Keratinocyte (primary cell): Measurements from ENCODE around the gene NECTIN1. TPM values are rescaled to one million over a fixed set of nuclear protein-coding genes. Genes with fewer than 3 reads are reported as not detected.

Source experiments
- DNase-seq: peaks from one replicate; pipeline ENCODE4 v3.0.0-alpha.2; 2011; ENCODE audit warnings: low read depth, missing footprints, low spot score
- FAIRE-seq: peaks from 2 replicates; lab custom pipeline; 2011; peaks lifted over from hg19 to GRCh38; lab: Jason Lieb, UNC
- H2AFZ ChIP-seq: 2 replicates; pipeline ENCODE4 v1.6.0; 2012; ENCODE audit warnings: low read length, control low read depth, inconsistent platforms; ENCODE audit not compliant: control insufficient read depth
- H3K27ac ChIP-seq: 2 replicates; pipeline ENCODE4 v1.5.1; 2011; ENCODE audit warnings: low read length; ENCODE audit not compliant: control insufficient read depth, insufficient read depth
- H3K27me3 ChIP-seq: 3 replicates; pipeline ENCODE4 v1.6.0; 2011; ENCODE audit warnings: low read length; ENCODE audit not compliant: control insufficient read depth, insufficient read depth; ENCODE audit errors: extremely low read depth
- H3K36me3 ChIP-seq, 2 experiments: 2 replicates in 1 of 2; 3 replicates in 1 of 2; pipeline ENCODE4 v1.5.1; 2011; ENCODE audit warnings: low read length in 2 of 2, mild to moderate bottlenecking in 1 of 2; ENCODE audit not compliant: control insufficient read depth in 2 of 2, insufficient read depth in 2 of 2; ENCODE audit errors: extremely low read depth in 1 of 2
- H3K4me1 ChIP-seq: 3 replicates; pipeline ENCODE4 v1.5.1; 2011; ENCODE audit warnings: low read length; ENCODE audit not compliant: control insufficient read depth, insufficient read depth; ENCODE audit errors: extremely low read depth
- H3K4me2 ChIP-seq: 3 replicates; pipeline ENCODE4 v1.6.0; 2011; ENCODE audit warnings: low read depth, low read length; ENCODE audit not compliant: control insufficient read depth, insufficient read depth; ENCODE audit errors: extremely low read depth
- H3K4me3 ChIP-seq, 3 experiments: fragments of 200-600 bp in 1 of 3; sonication (generic) in 1 of 3; 2 replicates in 2 of 3; 3 replicates in 1 of 3; pipeline ENCODE4 v1.5.1; 2011 to 2016; ENCODE audit warnings: low read length in 3 of 3, mild to moderate bottlenecking in 3 of 3, control low read depth in 2 of 3, inconsistent platforms in 1 of 3, low read depth in 1 of 3, mixed read lengths in 1 of 3, mixed run types in 1 of 3, moderate library complexity in 1 of 3; ENCODE audit not compliant: control insufficient read depth in 2 of 3, insufficient read depth in 2 of 3; ENCODE audit errors: extremely low read depth in 1 of 3
- H3K79me2 ChIP-seq: 2 replicates; pipeline ENCODE4 v1.6.0; 2012; ENCODE audit warnings: low read length; ENCODE audit not compliant: control insufficient read depth, insufficient read depth
- H3K9ac ChIP-seq: 3 replicates; pipeline ENCODE4 v1.6.0; 2011; ENCODE audit warnings: low read length; ENCODE audit not compliant: control insufficient read depth, insufficient read depth; ENCODE audit errors: extremely low read depth
- H3K9me1 ChIP-seq: 3 replicates; pipeline ENCODE4 v1.6.0; 2011; ENCODE audit warnings: low read length; ENCODE audit not compliant: control insufficient read depth, insufficient read depth; ENCODE audit errors: extremely low read depth
- H3K9me3 ChIP-seq: 2 replicates; pipeline ENCODE4 v1.5.1; 2012; ENCODE audit warnings: low read depth, low read length; ENCODE audit not compliant: control insufficient read depth
- H4K20me1 ChIP-seq: 3 replicates; pipeline ENCODE4 v1.6.0; 2011; ENCODE audit warnings: low read length; ENCODE audit not compliant: control insufficient read depth, insufficient read depth; ENCODE audit errors: extremely low read depth
- EZH2 ChIP-seq: IDR thresholded peaks from one replicate; pipeline ENCODE4 v1.6.1; 2012; ENCODE audit warnings: inconsistent platforms, mild to moderate bottlenecking, low read length, moderate library complexity
- dilution Hi-C: fragments of 300-500 bp; cut with MboI; formaldehyde crosslinking; loops from one replicate; pipeline ENCODE4 v1.7.0; 2020; ENCODE audit warnings: low sequenced_read_pairs; ENCODE audit not compliant: extremely low pct_ligation_motif_present
- polyA plus RNA-seq, 5 experiments: library from polyadenylated mRNA; depleted of rRNA in 3 of 5; stranded (reverse) in 3 of 5; stranded (forward) in 1 of 5; unstranded in 1 of 5; fragments of >200 nt; gene quantifications; 1 replicate in 1 of 5; 2 replicates in 3 of 5; 3 replicates in 1 of 5; pipeline versions ENCODE4 v1.2.1 to v1.2.3, GENCODE V29; 2011 to 2012; ENCODE audit warnings: missing spikeins in 2 of 5, low read depth in 1 of 5, low replicate concordance in 1 of 5
- TF ChIP-seq, protein P1 (sequence below), 3 experiments: IDR thresholded peaks in 1 of 3; conservative IDR thresholded peaks in 1 of 3; optimal IDR thresholded peaks in 1 of 3; 2 replicates in 2 of 3; 3 replicates in 1 of 3; pipeline versions ENCODE3 to v1.5.1; 2011; ENCODE audit warnings: low read length in 3 of 3, mild to moderate bottlenecking in 3 of 3, moderate library complexity in 2 of 3, control low read depth in 1 of 3, inconsistent platforms in 1 of 3; ENCODE audit not compliant: insufficient read depth in 2 of 3; ENCODE audit errors: extremely low read depth in 1 of 3

Gene NECTIN1
- polyA plus RNA-seq, 1 donor (not counting 4 experiments of a cell fraction or from before 2014, with no cell fraction given), result 37.5 TPM

DNA sequence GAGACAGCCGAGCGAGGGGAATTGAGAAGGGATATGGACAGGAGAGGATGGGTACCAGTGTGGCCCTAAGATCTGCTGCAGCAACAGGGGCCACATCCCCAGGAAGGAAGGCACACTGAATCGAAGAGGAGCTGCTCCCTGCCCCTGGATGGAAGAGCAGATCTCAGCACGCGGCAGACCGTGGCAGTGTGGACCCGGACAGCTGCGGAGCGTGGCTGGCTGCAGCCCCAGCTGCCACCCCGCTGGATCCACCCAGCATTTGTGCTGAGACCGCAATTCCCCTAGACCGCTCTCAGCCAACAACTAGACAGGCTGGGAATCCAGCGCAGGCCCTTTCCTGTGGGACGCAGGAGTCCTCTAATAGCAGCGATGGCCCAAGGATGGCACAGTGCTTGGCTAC lies 94.7 kb downstream of the NECTIN1 start:
- Histone ChIP-seq H3K36me3 (no peaks in the 10 kb centered on the region), H3K9me3 (no peaks in the 10 kb centered on the region), H3K9ac (no peak overlapping the region), H3K27ac (no peak overlapping the region), H3K4me3 (no peak overlapping the region), H3K79me2 (no peaks in the 10 kb centered on the region), H2AFZ (no peak overlapping the region), H3K27me3 (peaks cover 12% of the 10 kb centered on the region), H3K4me1 (no peaks in the 10 kb centered on the region), H4K20me1 (no peaks in the 10 kb centered on the region), H3K4me2 (no peak overlapping the region), H3K9me1 (no peaks in the 10 kb centered on the region)
- DNase-seq (no peak), FAIRE-seq (no peak)
- TF ChIP-seq, protein P1, sequence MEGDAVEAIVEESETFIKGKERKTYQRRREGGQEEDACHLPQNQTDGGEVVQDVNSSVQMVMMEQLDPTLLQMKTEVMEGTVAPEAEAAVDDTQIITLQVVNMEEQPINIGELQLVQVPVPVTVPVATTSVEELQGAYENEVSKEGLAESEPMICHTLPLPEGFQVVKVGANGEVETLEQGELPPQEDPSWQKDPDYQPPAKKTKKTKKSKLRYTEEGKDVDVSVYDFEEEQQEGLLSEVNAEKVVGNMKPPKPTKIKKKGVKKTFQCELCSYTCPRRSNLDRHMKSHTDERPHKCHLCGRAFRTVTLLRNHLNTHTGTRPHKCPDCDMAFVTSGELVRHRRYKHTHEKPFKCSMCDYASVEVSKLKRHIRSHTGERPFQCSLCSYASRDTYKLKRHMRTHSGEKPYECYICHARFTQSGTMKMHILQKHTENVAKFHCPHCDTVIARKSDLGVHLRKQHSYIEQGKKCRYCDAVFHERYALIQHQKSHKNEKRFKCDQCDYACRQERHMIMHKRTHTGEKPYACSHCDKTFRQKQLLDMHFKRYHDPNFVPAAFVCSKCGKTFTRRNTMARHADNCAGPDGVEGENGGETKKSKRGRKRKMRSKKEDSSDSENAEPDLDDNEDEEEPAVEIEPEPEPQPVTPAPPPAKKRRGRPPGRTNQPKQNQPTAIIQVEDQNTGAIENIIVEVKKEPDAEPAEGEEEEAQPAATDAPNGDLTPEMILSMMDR (optimal IDR thresholded peaks at IDR 0.05 in 1 of 3, IDR thresholded peaks at IDR 0.05 in 1 of 3, conservative IDR thresholded peaks at IDR 0.05 in 1 of 3; ENCODE audit: extremely low read depth in 1 of 3, insufficient read depth in 2 of 3, low read length in 3 of 3), result no peak
- no peak for TF ChIP-seq EZH2
- dilution Hi-C loops, result no loop called here

DNA sequence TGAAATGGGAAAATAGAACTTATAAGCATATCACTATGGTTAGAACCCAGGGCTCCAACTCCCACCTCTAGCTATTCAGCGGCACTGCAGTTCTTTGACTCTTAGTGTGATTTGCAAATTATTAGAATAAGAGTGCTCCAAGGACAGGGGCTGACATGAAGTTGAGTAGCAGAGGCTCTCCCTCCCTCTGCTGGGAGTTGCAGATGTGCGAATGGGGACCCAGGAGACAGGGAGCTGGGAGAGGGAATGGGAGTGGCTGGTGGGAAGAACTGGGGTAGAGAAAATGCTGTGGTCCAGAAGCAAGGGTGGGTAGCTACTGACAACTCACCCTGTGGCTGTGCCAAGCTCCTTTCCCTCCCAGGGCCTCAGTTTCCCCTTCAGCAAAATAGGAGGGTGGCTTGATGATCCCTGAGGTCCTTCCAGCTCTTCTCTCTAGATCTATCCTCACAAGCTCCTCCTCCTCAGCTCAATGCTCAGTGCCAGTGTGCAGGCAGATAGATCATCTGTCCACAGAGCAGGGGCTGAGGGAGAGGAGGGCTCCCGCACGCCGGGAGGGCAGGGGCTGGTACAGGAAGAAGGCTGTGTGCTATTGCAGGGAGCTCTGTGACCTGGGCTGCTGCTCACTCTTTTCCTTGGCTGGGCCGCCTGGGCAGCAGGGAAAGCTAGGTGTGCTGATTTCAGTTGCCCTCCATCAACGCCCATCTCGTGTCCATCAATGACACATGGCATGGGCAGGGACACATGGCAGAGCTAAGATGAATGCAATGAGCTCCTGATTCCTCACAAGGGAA lies 99.0 kb downstream of the NECTIN1 start:
- H4K20me1 ChIP-seq, result no peaks in the 10 kb centered on the region
- dilution Hi-C loops, result no loop called here
- DNase-seq (no peak), FAIRE-seq (no peak)
- no peaks in the 10 kb centered on the region for H3K9me3 ChIP-seq
- H3K4me2 ChIP-seq, result no peak overlapping the region
- no peak overlapping the region for H2AFZ ChIP-seq
- peaks cover 25% of the 10 kb centered on the region for H3K27me3 ChIP-seq
- no peaks in the 10 kb centered on the region for H3K9me1 ChIP-seq
- H3K27ac ChIP-seq, result no peak overlapping the region
- H3K4me1 ChIP-seq, result no peaks in the 10 kb centered on the region
- no peaks in the 10 kb centered on the region for H3K36me3 ChIP-seq
- H3K4me3 ChIP-seq, result no peak overlapping the region
- no peaks in the 10 kb centered on the region for H3K79me2 ChIP-seq
- TF ChIP-seq EZH2, result no peak
- TF ChIP-seq, protein P1 (optimal IDR thresholded peaks at IDR 0.05 in 1 of 3, IDR thresholded peaks at IDR 0.05 in 1 of 3, conservative IDR thresholded peaks at IDR 0.05 in 1 of 3; ENCODE audit: extremely low read depth in 1 of 3, insufficient read depth in 2 of 3, low read length in 3 of 3), result no peak
- H3K9ac ChIP-seq, result no peak overlapping the region
